CD4-positive, alpha-beta T cell treated with Interleukin-4 for 1 hour (primary cell): ENCODE results near the gene FAIM2.

Experiments
- DNase-seq, 2 donors: peaks; one replicate each; pipeline ENCODE4 v3.0.0-alpha.2; 2020 to 2022

The FAIM2 gene

DNA sequence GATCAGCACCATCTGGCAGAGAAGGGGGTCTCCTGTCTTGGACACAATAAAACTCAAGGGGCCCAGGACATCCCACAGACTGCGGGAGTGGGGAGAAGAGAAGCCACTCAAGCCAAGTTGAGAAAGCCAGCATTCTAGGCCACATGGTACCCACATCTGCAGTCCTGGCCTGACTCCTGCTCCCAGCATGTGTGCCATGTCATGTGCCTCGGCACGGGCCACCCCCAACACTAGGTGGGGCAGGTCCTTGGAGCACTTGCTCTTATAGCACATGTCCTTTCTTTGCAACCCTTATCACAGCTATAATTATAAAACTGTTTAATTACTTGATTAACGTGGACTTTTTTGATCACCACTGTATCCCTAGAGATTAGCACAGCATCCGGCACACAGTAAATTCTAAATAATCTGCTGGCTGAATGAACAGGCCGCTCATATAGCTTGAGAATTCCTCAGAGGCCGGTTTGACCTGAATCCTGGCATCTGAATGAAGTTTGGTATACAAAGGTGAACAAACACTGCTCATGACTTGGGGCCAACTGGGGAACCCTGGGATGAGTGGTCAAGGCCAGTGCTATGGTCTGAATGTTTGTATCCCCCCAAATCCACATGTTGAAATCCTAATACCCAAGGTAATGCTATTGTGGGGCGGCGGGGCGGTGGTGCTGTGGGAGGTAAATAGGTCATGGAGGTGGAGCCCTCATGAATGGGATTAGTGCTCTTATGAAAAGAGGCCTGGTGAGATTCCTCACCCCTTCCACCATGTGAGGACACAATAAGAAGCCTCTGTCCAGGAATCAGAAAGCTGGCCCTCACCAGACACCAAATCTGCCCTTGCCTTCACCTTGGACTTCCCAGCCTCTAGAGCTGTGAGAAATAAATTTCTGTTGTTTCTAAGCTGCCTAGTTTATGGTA, 82.1 kb downstream of the FAIM2 start:
- DNase-seq: no peak

DNA sequence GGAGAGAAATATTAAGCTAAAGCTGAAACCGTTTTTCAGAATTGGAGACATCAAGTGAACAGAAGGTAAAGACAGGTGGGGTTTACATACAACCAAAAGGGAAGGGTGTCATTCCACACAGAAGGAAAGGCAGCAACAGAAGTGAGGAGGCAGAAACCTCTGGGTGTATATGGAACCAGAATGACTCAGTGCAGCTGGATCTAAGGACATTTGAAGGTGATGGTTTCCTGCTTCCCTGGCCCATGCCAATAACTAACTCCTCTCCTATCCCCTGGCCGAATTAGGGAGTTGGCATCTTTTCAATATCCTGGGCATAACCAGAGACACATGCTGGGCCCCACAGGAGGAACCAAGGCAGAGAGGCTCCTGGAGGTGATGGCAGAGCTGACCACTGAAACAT, 83.9 kb downstream of the FAIM2 start:
- DNase-seq: no peak

DNA sequence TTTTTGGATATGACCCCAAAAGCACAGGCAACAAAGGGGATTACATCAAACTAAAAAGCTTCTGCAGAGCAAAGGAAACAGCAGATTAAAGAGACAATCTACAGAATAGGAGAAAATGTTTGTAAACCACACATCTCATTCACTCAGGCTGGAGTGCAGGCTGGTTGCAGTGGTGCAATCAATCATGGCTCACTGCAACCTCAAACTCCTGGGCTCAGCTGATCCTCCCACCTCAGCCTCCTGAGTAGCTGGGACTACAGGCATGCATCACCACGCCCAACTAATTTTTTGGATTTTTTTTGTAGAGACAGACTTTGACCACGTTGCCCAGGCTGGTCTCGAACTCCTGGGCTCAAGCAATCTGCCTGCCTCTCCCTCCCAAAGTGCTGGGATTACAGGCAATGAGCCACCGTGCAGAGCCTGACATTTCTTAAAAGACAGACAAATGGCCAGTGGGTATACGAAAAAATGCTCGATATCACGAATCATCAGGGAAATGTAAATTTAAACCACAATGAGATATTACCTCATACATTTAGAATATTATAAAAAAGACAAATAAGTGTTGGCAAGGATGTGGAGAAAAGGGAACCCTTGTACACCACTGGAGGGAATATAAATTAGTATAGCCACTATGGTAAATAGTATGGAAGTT, 85.3 kb downstream of the FAIM2 start:
- DNase-seq: no peak
